Endothelial cell of umbilical vein (primary cell): Measurements from ENCODE around the gene CPB2. TPM values are rescaled to one million over a fixed set of nuclear protein-coding genes. Genes with fewer than 3 reads are reported as not detected.
A peak's percentile ranks its signal among the peaks of the same experiment; 100 is the strongest.

ENCODE experiments used
- BruUV-seq: library from RNA; stranded (reverse); fragments of 400-500 nt; replicated peaks from 2 replicates; lab custom pipeline; 2021; lab: Mats Ljungman, UMichigan
- CTCF ChIA-PET: fragments of 300-600, 350-600 bp; sonication (Branson Sonifier 250); formaldehyde crosslinking; loops from one replicate; lab custom pipeline; 2021; ENCODE audit warnings: antibody characterized with exemption, inconsistent platforms; lab: Charles Lee
- POLR2A ChIA-PET: fragments of 300-600, 350-600 bp; sonication (Branson Sonifier 250); formaldehyde crosslinking; loops from one replicate; lab custom pipeline; 2021; ENCODE audit warnings: antibody characterized with exemption, inconsistent platforms; lab: Charles Lee
- DNase-seq: peaks from one replicate; pipeline ENCODE4 v3.0.0-alpha.2; 2011; ENCODE audit warnings: low read depth, low spot score
- FAIRE-seq: peaks from 2 replicates; lab custom pipeline; 2011; peaks lifted over from hg19 to GRCh38; lab: Jason Lieb, UNC
- H2AFZ ChIP-seq: 2 replicates; pipeline ENCODE4 v1.6.0; 2012; ENCODE audit warnings: low read depth, low read length, control low read depth, inconsistent platforms
- H3K27ac ChIP-seq: 2 replicates; pipeline ENCODE4 v1.5.1; 2011; ENCODE audit warnings: low read depth, mild to moderate bottlenecking, control low read depth, low read length, moderate library complexity; ENCODE audit not compliant: insufficient read depth
- H3K27me3 ChIP-seq, 2 experiments: 2 replicates each; pipeline versions ENCODE4 v1.6.0 to v1.6.1; 2011; ENCODE audit warnings: low read length in 2 of 2, mixed read lengths in 1 of 2; ENCODE audit not compliant: control insufficient read depth in 2 of 2, insufficient read depth in 2 of 2
- H3K36me3 ChIP-seq, 2 experiments: 2 replicates in 1 of 2; 3 replicates in 1 of 2; pipeline ENCODE4 v1.5.1; 2011; ENCODE audit warnings: low read length in 2 of 2, mild to moderate bottlenecking in 1 of 2, moderate library complexity in 1 of 2; ENCODE audit not compliant: control insufficient read depth in 2 of 2, insufficient read depth in 2 of 2; ENCODE audit errors: extremely low read depth in 1 of 2
- H3K4me1 ChIP-seq: 3 replicates; pipeline ENCODE4 v1.5.1; 2011; ENCODE audit warnings: mild to moderate bottlenecking, low read length; ENCODE audit not compliant: control insufficient read depth, insufficient read depth; ENCODE audit errors: extremely low read depth
- H3K4me2 ChIP-seq: 2 replicates; pipeline ENCODE4 v1.6.1; 2011; ENCODE audit warnings: low read length, control low read depth, mixed read lengths; ENCODE audit not compliant: insufficient read depth
- H3K4me3 ChIP-seq, 3 experiments: fragments of 200-600 bp in 1 of 3; sonication (generic), shearing (Covaris generic) in 1 of 3; replicated peaks in 1 of 3; 2 replicates each; pipeline ENCODE4 v1.5.1; 2011 to 2016; ENCODE audit warnings: control low read depth in 3 of 3, low read length in 3 of 3, mild to moderate bottlenecking in 2 of 3, inconsistent platforms in 1 of 3, low read depth in 1 of 3, moderate library complexity in 1 of 3; ENCODE audit not compliant: insufficient read depth in 1 of 3
- H3K79me2 ChIP-seq: 2 replicates; pipeline ENCODE4 v1.6.0; 2012; ENCODE audit warnings: low read length, inconsistent platforms; ENCODE audit not compliant: control insufficient read depth, insufficient read depth
- H3K9ac ChIP-seq: replicated peaks from 2 replicates; pipeline ENCODE3; 2011; ENCODE audit warnings: low read length, control low read depth; ENCODE audit not compliant: insufficient read depth; ENCODE audit errors: extremely low read depth
- H3K9me1 ChIP-seq: replicated peaks from 3 replicates; pipeline ENCODE4 v1.6.0; 2011; ENCODE audit warnings: mild to moderate bottlenecking, low read length; ENCODE audit not compliant: control insufficient read depth, insufficient read depth; ENCODE audit errors: extremely low read depth
- H3K9me3 ChIP-seq: replicated peaks from 2 replicates; pipeline ENCODE4 v1.5.1; 2012; ENCODE audit warnings: low read length, inconsistent platforms; ENCODE audit not compliant: control insufficient read depth, insufficient read depth
- H4K20me1 ChIP-seq: replicated peaks from 2 replicates; pipeline ENCODE3; 2011; ENCODE audit warnings: mild to moderate bottlenecking, low read length; ENCODE audit not compliant: control insufficient read depth, insufficient read depth; ENCODE audit errors: extremely low read depth
- FOS ChIP-seq: IDR thresholded peaks from 2 replicates; pipeline ENCODE4 v1.6.1; 2011; ENCODE audit warnings: mild to moderate bottlenecking, low read length, moderate library complexity, borderline replicate concordance; ENCODE audit not compliant: insufficient read depth
- JUN ChIP-seq: IDR thresholded peaks from 2 replicates; pipeline ENCODE4 v1.6.1; 2011; ENCODE audit warnings: borderline replicate concordance, low read depth; ENCODE audit not compliant: insufficient read length, insufficient read depth
- POLR2AphosphoS5 ChIP-seq: IDR thresholded peaks from 2 replicates; pipeline ENCODE4 v1.6.1; 2012; ENCODE audit warnings: low read depth, mild to moderate bottlenecking, control low read depth, low read length, moderate library complexity; ENCODE audit not compliant: insufficient read depth
- dilution Hi-C: fragments of 300-500 bp; cut with MboI; formaldehyde crosslinking; loops from one replicate; pipeline ENCODE4 v1.15.0; 2019; ENCODE audit warnings: low sequenced_read_pairs; ENCODE audit not compliant: extremely low pct_ligation_motif_present
- intact Hi-C: fragments of 100-400 bp; cut with micrococcal nuclease; formaldehyde crosslinking; loops from one replicate; pipeline ENCODE4 v1.10.0; 2022
- polyA plus RNA-seq, 4 experiments: library from polyadenylated mRNA; depleted of rRNA in 3 of 4; stranded (reverse) in 3 of 4; unstranded in 1 of 4; fragments of >200 nt; gene quantifications; 2 replicates each; pipeline versions ENCODE4 v1.2.1 to v1.2.3, GENCODE V29; 2011 to 2012; ENCODE audit warnings: missing spikeins in 1 of 4
- total RNA-seq: library from RNA; stranded (reverse); gene quantifications from 2 replicates; pipeline ENCODE4 v1.2.3, GENCODE V29; 2021
- TF ChIP-seq, protein P1 (sequence below), 2 donors: IDR thresholded peaks; 1 replicate in 1 of 2; 2 replicates in 1 of 2; pipeline ENCODE4 v1.5.1; 2011; ENCODE audit warnings: low read length in 2 of 2, mild to moderate bottlenecking in 2 of 2, moderate library complexity in 2 of 2, control low read depth in 1 of 2, inconsistent platforms in 1 of 2, low read depth in 1 of 2; ENCODE audit not compliant: insufficient read depth in 1 of 2; ENCODE audit errors: extremely low read depth in 1 of 2

The CPB2 gene
- total and polyA plus RNA-seq, 2 donors (not counting 3 experiments of a cell fraction or from before 2014, with no cell fraction given): not detected

DNA sequence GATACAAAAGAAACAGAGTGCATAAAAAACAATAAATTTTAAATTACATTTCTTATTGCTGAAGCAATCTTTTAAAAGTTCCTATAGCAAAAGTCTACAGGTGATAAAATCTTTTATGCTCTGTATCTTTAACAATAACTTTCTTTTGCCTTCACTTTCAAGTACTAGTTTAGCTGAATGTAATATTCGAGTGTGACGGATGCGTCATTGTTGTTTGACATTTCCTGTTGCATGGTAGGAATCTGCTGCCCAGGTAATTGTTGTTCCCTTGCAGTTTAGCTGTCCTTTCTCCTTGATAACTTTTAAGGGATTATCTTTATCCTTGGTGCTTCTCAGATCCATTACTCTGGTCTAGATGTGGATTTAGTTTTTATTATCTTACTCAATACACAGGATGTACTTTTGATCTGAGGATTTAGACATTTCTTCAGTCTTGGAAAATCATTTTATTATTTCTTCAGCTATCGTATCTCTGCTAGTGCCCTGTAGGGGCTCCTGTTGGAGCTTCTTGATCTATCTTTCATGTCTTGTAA is 2.1 kb upstream of the CPB2 start:
- Histone ChIP-seq H3K27ac (no peak overlapping the region), H3K9me1 (no peaks in the 10 kb centered on the region), H3K4me2 (peak overlapping the region; percentile 57), H3K27me3 (peaks cover 5 to 14% of the 10 kb centered on the region in 2 experiments), H3K4me3 (no peak overlapping the region), H2AFZ (no peak overlapping the region), H3K4me1 (peaks cover 6% of the 10 kb centered on the region), H3K9me3 (no peaks in the 10 kb centered on the region), H3K79me2 (no peaks in the 10 kb centered on the region), H4K20me1 (no peaks in the 10 kb centered on the region), H3K36me3 (no peaks in the 10 kb centered on the region), H3K9ac (no peak overlapping the region)
- dilution Hi-C loops: no loop called here
- no peak for TF ChIP-seq FOS
- ChIA-PET CTCF (interaction anchor here (1.0 to 1.9 kb wide), 2 partner anchors 12 to 19 kb away, joined by 3 to 6 read pairs; no protein-coding TSS in a partner anchor), POLR2A (no interaction called here)
- BruUV-seq: no TSS peak
- intact Hi-C loops: no loop called here
- DNase-seq: peak; percentile 7
- FAIRE-seq: peak; percentile 72

DNA sequence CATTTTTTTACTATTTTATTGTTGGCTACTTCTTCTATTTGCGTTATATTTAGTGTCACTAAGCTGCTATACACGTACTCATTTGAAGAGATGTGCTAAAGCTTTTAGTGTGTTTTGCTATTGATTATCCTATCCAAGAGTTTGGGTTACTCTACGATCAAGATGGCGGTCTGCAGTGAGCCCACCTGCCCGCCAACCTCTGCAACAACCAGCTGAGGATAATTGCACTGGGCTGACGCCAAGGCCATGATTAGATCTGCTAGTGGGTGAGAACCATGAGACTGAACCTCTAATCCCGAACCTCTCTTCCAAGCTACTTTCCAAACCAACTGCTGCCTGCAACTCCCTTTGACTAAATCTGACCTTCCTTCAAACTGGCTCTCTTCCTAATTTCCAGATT is 1.8 kb downstream of the CPB2 start:
- Histone ChIP-seq H3K9me1 (no peaks in the 10 kb centered on the region), H4K20me1 (no peaks in the 10 kb centered on the region), H2AFZ (no peak overlapping the region), H3K27me3 (peaks cover 5 to 12% of the 10 kb centered on the region in 2 experiments), H3K4me3 (no peak overlapping the region), H3K9me3 (no peaks in the 10 kb centered on the region), H3K36me3 (no peaks in the 10 kb centered on the region), H3K9ac (no peak overlapping the region), H3K27ac (no peak overlapping the region), H3K79me2 (no peaks in the 10 kb centered on the region), H3K4me2 (no peak overlapping the region), H3K4me1 (peaks cover 6% of the 10 kb centered on the region)
- BruUV-seq: no TSS peak
- FAIRE-seq: no peak
- intact Hi-C loops: no loop called here
- dilution Hi-C loops: no loop called here
- ChIA-PET CTCF (interaction anchor here (1.0 to 1.4 kb wide), 3 partner anchors 8 to 12 kb away, joined by 3 to 4 read pairs (median 3); no protein-coding TSS in a partner anchor), POLR2A (no interaction called here)
- DNase-seq: no peak
- TF ChIP-seq JUN (no peak), POLR2AphosphoS5 (no peak)
- TF ChIP-seq, protein P1, sequence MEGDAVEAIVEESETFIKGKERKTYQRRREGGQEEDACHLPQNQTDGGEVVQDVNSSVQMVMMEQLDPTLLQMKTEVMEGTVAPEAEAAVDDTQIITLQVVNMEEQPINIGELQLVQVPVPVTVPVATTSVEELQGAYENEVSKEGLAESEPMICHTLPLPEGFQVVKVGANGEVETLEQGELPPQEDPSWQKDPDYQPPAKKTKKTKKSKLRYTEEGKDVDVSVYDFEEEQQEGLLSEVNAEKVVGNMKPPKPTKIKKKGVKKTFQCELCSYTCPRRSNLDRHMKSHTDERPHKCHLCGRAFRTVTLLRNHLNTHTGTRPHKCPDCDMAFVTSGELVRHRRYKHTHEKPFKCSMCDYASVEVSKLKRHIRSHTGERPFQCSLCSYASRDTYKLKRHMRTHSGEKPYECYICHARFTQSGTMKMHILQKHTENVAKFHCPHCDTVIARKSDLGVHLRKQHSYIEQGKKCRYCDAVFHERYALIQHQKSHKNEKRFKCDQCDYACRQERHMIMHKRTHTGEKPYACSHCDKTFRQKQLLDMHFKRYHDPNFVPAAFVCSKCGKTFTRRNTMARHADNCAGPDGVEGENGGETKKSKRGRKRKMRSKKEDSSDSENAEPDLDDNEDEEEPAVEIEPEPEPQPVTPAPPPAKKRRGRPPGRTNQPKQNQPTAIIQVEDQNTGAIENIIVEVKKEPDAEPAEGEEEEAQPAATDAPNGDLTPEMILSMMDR (IDR thresholded peaks at IDR 0.05; ENCODE audit: extremely low read depth in 1 of 2, insufficient read depth in 1 of 2, low read depth in 1 of 2, low read length in 2 of 2): no peak
